HepG2 (cell line): ENCODE measurements around the gene ZNF101. TPM values are rescaled to one million over a fixed set of nuclear protein-coding genes. Genes with fewer than 3 reads are reported as not detected.

Source experiments
- FOXK1 ChIP-seq: sonication (generic); formaldehyde crosslinking; IDR thresholded peaks from 2 replicates; pipeline ENCODE4 v1.4.0; 2020; ENCODE audit warnings: low read depth, missing genetic modification reagents, borderline replicate concordance
- HES4 ChIP-seq: sonication (generic); formaldehyde crosslinking; IDR thresholded peaks from 2 replicates; pipeline ENCODE4 v1.9.0; 2021; ENCODE audit warnings: mild to moderate bottlenecking, missing genetic modification reagents, borderline replicate concordance
- HNF4G ChIP-seq, 2 experiments: sonication (generic) in 1 of 2; formaldehyde crosslinking in 1 of 2; IDR thresholded peaks; 2 replicates each; pipeline versions ENCODE4 v1.4.0 to v1.6.1; 2011 to 2020; ENCODE audit warnings: borderline replicate concordance in 2 of 2, low read depth in 2 of 2, mild to moderate bottlenecking in 2 of 2, low read length in 1 of 2, missing genetic modification reagents in 1 of 2, moderate library complexity in 1 of 2
- HNRNPK ChIP-seq: fragments of 200-400 bp; formaldehyde crosslinking; IDR thresholded peaks from 2 replicates; pipeline ENCODE4 v1.6.1; 2018; ENCODE audit warnings: low read length, low read depth, moderate library complexity, mild to moderate bottlenecking; ENCODE audit not compliant: poor library complexity, severe bottlenecking
- IRF2 ChIP-seq: IDR thresholded peaks from 2 replicates; pipeline ENCODE4 v1.6.1; 2018; ENCODE audit warnings: missing genetic modification reagents, missing compliant biosample characterization
- KAT8 ChIP-seq: IDR thresholded peaks from 2 replicates; pipeline ENCODE4 v1.6.1; 2016; ENCODE audit warnings: missing genetic modification reagents, missing compliant biosample characterization
- KDM4B ChIP-seq: sonication (generic); formaldehyde crosslinking; IDR thresholded peaks from 2 replicates; pipeline ENCODE4 v1.4.0; 2020; ENCODE audit warnings: missing genetic modification reagents
- KMT2A ChIP-seq: sonication (generic); formaldehyde crosslinking; IDR thresholded peaks from 2 replicates; pipeline ENCODE4 v1.4.0; 2020; ENCODE audit warnings: missing genetic modification reagents
- MED1 ChIP-seq: sonication (generic); formaldehyde crosslinking; IDR thresholded peaks from 2 replicates; pipeline ENCODE4 v1.4.0; 2020; ENCODE audit warnings: missing genetic modification reagents
- MIER3 ChIP-seq: IDR thresholded peaks from 2 replicates; pipeline ENCODE4 v1.6.1; 2016; ENCODE audit warnings: missing compliant biosample characterization, borderline replicate concordance
- NCOA2 ChIP-seq: sonication (generic); formaldehyde crosslinking; IDR thresholded peaks from 2 replicates; pipeline ENCODE4 v1.8.0; 2022; ENCODE audit warnings: inconsistent platforms
- PPARG ChIP-seq: conservative IDR thresholded peaks from 2 replicates; pipeline ENCODE4 v1.6.1; 2016; ENCODE audit warnings: missing biosample characterization, missing genetic modification reagents
- SATB2 ChIP-seq: sonication (generic); formaldehyde crosslinking; IDR thresholded peaks from 2 replicates; pipeline ENCODE4 v1.5.0; 2020; ENCODE audit warnings: missing genetic modification reagents
- SMARCC2 ChIP-seq: fragments of 450-650 bp; IDR thresholded peaks from 2 replicates; pipeline ENCODE4 v1.6.1; 2017; ENCODE audit warnings: antibody characterized with exemption, mild to moderate bottlenecking
- TMF1 ChIP-seq: sonication (generic); formaldehyde crosslinking; IDR thresholded peaks from 2 replicates; pipeline ENCODE4 v1.8.1; 2022; ENCODE audit warnings: low read depth, missing genetic modification reagents
- YY1 ChIP-seq: IDR thresholded peaks from 2 replicates; pipeline ENCODE4 v1.6.1; 2011; ENCODE audit warnings: low read length, low read depth, moderate library complexity, mild to moderate bottlenecking; ENCODE audit not compliant: insufficient read depth, insufficient replicate concordance
- ZNF567 ChIP-seq: sonication (generic); formaldehyde crosslinking; IDR thresholded peaks from 2 replicates; pipeline ENCODE4 v1.8.1; 2023; ENCODE audit warnings: mild to moderate bottlenecking, missing genetic modification reagents, borderline replicate concordance
- ZNF670 ChIP-seq: sonication (generic); formaldehyde crosslinking; IDR thresholded peaks from 2 replicates; pipeline ENCODE4 v1.8.0; 2022; ENCODE audit warnings: mild to moderate bottlenecking, missing genetic modification reagents, borderline replicate concordance
- polyA plus RNA-seq, 8 experiments: library from polyadenylated mRNA; depleted of rRNA in 3 of 8; stranded (reverse) in 7 of 8; unstranded in 1 of 8; fragments of >200 nt; fragmentation: Illumina TruSeq in 4 of 8; extraction: Trizol in 4 of 8; gene quantifications; 2 replicates each; pipeline versions ENCODE4 v1.2.1 to v1.2.3, GENCODE V29; 2011 to 2016; ENCODE audit warnings: low read depth in 4 of 8, missing spikeins in 1 of 8, mixed read lengths in 1 of 8; ENCODE audit not compliant: insufficient read depth in 1 of 8
- total RNA-seq, 5 experiments: library from RNA; depleted of rRNA; stranded (reverse); fragments of >200 nt; fragmentation: Illumina TruSeq; extraction: Trizol; gene quantifications; 2 replicates each; pipeline ENCODE4 v1.2.3, GENCODE V29; 2016; ENCODE audit warnings: low read depth in 1 of 5
- TF ChIP-seq, protein P1 (sequence below): sonication (generic); formaldehyde crosslinking; IDR thresholded peaks from 2 replicates; pipeline ENCODE4 v1.4.0; 2020; ENCODE audit warnings: mild to moderate bottlenecking, missing genetic modification reagents
- TF ChIP-seq, protein P2 (sequence below): sonication (generic); formaldehyde crosslinking; IDR thresholded peaks from 2 replicates; pipeline ENCODE4 v1.4.0; 2020; ENCODE audit warnings: missing genetic modification reagents
- TF ChIP-seq, protein P3 (sequence below): sonication (generic); formaldehyde crosslinking; IDR thresholded peaks from 2 replicates; pipeline ENCODE4 v1.9.0; 2021; ENCODE audit warnings: missing genetic modification reagents, mild to moderate bottlenecking, borderline replicate concordance

The ZNF101 gene
- total and polyA plus RNA-seq, 2 of the 13 experiments (the other 11 are each of a cell fraction or from before 2014, with no cell fraction given), result 12.9 to 28.9 TPM

DNA sequence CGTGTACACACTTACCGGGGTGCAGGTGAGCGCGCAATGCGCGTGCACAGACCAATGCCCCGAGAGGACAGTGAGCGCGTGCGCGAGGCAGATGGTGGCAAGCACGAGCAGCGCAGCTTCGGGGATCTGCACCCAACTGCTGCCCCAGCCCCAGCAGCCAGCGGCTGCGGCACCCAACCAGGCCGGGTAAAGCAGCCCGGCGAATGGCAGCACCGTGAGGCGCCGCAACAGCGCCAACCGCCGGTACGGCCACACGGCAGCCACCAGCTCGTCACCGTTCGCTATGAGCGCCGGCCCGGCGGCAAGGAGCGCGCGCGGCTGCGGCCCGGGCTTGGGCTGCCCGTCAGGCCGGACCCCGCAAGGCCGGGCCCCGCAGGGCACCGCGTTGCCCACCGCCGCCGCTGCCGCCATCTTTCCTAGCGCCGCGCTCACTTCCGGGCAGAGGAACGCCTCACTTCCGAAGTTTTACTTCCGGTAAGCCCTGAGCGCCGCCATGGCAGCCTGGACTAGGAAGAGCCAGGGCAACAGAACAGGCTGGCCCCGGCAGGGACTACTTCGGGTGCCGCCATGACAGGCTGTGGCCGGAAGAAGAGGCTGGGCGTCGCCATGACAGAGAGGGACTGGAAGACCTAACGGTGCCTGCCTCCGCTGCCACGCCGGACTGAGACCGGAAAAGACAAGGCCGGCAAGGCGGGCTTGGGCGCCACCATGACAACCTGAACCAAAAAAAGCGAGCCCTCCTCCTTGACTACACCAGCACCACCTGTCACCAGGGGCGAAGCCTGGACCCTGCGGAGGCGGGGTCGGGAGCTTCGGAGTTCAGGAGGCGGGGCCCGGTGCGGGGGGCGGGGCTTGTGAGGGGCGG, 5.2 kb upstream of the ZNF101 start, which contains the start of gene ATP13A1 (continued):
- TF ChIP-seq, protein P1, sequence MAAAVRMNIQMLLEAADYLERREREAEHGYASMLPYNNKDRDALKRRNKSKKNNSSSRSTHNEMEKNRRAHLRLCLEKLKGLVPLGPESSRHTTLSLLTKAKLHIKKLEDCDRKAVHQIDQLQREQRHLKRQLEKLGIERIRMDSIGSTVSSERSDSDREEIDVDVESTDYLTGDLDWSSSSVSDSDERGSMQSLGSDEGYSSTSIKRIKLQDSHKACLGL, result peak; percentile 45; the same call in 1 of the 2 replicates
- no peak for TF ChIP-seq PPARG (CRISPR knock-in tag)
- peak; percentile 100 for TF ChIP-seq YY1
- TF ChIP-seq MED1, result peak; percentile 67; the same call in 1 of the 2 replicates
- no peak for TF ChIP-seq SMARCC2
- no peak for TF ChIP-seq NCOA2 (CRISPR knock-in tag)
- 0 out of 2 replicates have a peak, but pooled peaks have one; percentile 26 for TF ChIP-seq ZNF567 (CRISPR knock-in tag)
- peak; percentile 93 for TF ChIP-seq TMF1 (CRISPR knock-in tag)
- 0 out of 2 replicates have a peak, but pooled peaks have one; percentile 47 for TF ChIP-seq HES4
- no peak for TF ChIP-seq HNF4G (IDR thresholded peaks at IDR 0.05; ENCODE audit: borderline replicate concordance, low read depth, low read length)
- peak; percentile 15; the same call in 1 of the 2 replicates for TF ChIP-seq HNF4G (CRISPR knock-in tag; IDR thresholded peaks at IDR 0.05; ENCODE audit: borderline replicate concordance, low read depth)
- TF ChIP-seq, protein P2, sequence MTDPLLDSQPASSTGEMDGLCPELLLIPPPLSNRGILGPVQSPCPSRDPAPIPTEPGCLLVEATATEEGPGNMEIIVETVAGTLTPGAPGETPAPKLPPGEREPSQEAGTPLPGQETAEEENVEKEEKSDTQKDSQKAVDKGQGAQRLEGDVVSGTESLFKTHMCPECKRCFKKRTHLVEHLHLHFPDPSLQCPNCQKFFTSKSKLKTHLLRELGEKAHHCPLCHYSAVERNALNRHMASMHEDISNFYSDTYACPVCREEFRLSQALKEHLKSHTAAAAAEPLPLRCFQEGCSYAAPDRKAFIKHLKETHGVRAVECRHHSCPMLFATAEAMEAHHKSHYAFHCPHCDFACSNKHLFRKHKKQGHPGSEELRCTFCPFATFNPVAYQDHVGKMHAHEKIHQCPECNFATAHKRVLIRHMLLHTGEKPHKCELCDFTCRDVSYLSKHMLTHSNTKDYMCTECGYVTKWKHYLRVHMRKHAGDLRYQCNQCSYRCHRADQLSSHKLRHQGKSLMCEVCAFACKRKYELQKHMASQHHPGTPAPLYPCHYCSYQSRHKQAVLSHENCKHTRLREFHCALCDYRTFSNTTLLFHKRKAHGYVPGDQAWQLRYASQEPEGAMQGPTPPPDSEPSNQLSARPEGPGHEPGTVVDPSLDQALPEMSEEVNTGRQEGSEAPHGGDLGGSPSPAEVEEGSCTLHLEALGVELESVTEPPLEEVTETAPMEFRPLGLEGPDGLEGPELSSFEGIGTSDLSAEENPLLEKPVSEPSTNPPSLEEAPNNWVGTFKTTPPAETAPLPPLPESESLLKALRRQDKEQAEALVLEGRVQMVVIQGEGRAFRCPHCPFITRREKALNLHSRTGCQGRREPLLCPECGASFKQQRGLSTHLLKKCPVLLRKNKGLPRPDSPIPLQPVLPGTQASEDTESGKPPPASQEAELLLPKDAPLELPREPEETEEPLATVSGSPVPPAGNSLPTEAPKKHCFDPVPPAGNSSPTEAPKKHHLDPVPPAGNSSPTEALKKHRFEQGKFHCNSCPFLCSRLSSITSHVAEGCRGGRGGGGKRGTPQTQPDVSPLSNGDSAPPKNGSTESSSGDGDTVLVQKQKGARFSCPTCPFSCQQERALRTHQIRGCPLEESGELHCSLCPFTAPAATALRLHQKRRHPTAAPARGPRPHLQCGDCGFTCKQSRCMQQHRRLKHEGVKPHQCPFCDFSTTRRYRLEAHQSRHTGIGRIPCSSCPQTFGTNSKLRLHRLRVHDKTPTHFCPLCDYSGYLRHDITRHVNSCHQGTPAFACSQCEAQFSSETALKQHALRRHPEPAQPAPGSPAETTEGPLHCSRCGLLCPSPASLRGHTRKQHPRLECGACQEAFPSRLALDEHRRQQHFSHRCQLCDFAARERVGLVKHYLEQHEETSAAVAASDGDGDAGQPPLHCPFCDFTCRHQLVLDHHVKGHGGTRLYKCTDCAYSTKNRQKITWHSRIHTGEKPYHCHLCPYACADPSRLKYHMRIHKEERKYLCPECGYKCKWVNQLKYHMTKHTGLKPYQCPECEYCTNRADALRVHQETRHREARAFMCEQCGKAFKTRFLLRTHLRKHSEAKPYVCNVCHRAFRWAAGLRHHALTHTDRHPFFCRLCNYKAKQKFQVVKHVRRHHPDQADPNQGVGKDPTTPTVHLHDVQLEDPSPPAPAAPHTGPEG (CRISPR knock-in tag), result 0 out of 2 replicates have a peak, but pooled peaks have one; percentile 20
- TF ChIP-seq ZNF670 (CRISPR knock-in tag), result no peak
- TF ChIP-seq KDM4B (CRISPR knock-in tag), result 0 out of 2 replicates have a peak, but pooled peaks have one; percentile 21
- TF ChIP-seq SATB2, result peak; percentile 55; the same call in 1 of the 2 replicates
- TF ChIP-seq FOXK1 (CRISPR knock-in tag), result peak; percentile 16; the same call in 1 of the 2 replicates
- peak; percentile 69; the same call in 1 of the 2 replicates for TF ChIP-seq IRF2 (CRISPR knock-in tag)
- peak; percentile 91 for TF ChIP-seq KAT8 (CRISPR knock-in tag)
- peak; percentile 33; the same call in 1 of the 2 replicates for TF ChIP-seq MIER3 (CRISPR knock-in tag)
- TF ChIP-seq KMT2A (CRISPR knock-in tag), result 0 out of 2 replicates have a peak, but pooled peaks have one; percentile 21
- TF ChIP-seq, protein P3, sequence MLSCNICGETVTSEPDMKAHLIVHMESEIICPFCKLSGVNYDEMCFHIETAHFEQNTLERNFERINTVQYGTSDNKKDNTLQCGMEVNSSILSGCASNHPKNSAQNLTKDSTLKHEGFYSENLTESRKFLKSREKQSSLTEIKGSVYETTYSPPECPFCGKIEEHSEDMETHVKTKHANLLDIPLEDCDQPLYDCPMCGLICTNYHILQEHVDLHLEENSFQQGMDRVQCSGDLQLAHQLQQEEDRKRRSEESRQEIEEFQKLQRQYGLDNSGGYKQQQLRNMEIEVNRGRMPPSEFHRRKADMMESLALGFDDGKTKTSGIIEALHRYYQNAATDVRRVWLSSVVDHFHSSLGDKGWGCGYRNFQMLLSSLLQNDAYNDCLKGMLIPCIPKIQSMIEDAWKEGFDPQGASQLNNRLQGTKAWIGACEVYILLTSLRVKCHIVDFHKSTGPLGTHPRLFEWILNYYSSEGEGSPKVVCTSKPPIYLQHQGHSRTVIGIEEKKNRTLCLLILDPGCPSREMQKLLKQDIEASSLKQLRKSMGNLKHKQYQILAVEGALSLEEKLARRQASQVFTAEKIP (CRISPR knock-in tag), result no peak
- TF ChIP-seq HNRNPK, result no peak
